Measurements from ENCODE around the gene BTBD2.

Gene BTBD2

DNA sequence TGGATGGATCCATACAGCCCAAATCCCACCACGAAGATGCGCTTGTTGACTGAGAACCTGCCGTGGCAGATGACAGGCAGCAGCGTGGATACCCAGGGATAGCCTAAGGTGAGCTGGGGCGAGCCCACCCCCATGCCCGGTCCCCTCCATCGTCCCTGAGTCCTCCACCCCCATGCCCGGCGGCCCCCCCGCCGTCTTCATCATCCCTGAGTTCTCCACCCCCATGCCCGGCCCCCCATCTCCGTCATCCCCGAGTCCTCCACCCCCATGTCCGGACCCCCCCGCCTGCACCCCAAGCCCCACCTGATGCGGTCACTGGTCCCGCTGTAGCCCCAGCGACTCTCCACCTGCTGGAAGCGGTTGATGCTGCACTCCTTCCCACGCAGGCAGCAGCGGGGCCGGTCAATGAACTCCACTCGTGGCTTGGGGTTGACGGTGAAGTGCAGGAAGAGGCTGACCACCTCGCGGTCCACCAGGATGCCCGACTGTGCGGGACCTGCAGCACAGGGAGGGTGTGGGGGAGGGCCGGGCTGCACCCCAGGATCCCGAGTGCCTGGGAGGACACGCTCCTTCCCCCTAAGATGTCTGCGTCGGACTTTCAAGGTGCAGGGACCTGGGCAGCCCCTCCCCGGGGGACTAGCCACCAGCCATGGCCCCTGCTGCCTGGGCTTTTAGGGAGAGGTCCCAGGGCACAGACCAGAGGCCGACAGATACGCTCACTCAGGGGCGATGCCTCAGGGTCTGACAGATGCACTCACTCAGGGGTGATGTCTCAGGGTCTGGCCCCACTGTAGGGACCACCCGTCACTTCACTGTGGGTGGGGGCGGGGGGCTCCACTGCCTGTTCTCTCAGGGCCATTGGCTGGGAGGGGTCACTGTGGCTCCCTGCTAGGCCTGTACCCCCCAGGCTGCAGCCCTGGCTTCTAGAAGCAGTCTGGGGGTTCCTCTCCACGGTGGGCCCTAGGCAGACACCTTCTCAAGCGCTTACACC is 28.0 kb downstream of the BTBD2 start:
- no peak for DNase-seq (ENCODE audit: low read depth in 3 of 3, low spot score in 1 of 3)

GRCh38 chr19:1986357-1987162 is 29.0 kb downstream of the BTBD2 start:
- DNase-seq (ENCODE audit: low read depth in 3 of 3, low spot score in 1 of 3): no peak

- DNase-seq (ENCODE audit: low read depth in 3 of 3, low spot score in 1 of 3): no peak
These were observed 29.7 kb downstream of the BTBD2 start for GRCh38 chr19:1985588-1986356.

DNA sequence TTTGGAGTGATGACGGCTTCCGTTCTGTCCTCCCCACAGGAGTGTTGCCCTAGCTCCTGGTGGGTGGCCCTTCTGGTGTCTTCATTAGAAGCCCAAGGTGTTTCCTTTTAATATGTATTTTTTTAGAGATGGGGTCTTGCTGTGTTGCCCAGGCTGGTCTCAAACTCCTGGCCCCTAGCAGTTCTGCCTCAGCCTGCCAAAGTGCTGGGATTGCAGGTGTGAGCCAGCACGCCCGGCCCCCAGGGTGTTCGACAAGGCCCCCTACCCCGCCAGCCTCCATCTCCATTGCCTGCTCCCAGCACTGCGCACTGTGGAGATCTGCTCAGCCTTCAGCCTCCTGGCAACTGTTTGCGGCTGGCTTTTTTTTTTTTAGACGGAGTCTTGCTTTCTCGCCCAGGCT is 31.2 kb downstream of the BTBD2 start:
- DNase-seq (ENCODE audit: low read depth in 3 of 3, low spot score in 1 of 3): no peak

DNA sequence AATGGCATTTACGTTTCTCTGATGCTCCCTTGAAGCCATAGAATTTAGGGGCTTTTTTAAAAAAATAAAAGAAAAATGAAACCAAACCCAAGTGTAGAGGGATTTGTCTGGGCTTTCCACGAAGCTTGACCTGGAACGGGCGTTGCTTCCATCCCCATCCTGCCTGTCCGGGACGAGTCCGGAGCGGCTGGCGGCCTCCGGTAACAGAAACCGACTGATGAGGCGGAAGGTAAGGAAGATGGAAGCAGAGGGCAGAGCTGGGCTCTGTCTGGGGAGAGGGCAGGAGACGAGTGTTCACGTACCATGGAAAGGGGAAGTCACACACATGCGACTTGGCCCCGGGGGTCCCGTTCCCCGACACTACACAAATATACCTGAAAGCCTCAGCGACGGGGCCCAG is 34.3 kb downstream of the BTBD2 start:
- no peak for DNase-seq (ENCODE audit: low read depth in 3 of 3, low spot score in 1 of 3)

- no peak for DNase-seq (ENCODE audit: low read depth in 3 of 3, low spot score in 1 of 3)
These were observed 34.7 kb downstream of the BTBD2 start for GRCh38 chr19:1980809-1981181.

- DNase-seq (ENCODE audit: low read depth in 3 of 3, low spot score in 1 of 3): no peak
These were observed 35.3 kb downstream of the BTBD2 start for GRCh38 chr19:1980091-1980808.

DNA sequence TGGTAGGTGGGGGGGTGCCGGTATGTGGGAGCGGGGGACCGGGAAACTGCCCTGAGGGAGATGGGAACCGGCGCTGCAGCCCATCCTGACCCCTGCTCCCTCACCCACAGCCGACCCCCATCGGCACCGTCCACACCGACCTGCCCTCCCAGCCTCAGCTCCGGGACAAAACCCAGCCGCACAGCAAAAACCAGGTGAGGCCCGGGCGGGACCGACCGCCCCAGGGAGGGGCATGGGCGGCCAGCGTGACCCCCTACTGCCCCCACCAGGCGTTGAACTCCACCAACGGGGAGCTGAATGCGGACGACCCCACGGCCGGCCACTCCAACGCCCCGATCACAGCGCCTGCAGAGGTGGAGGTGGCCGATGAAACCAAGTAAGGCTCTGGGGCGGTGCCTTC is 35.9 kb downstream of the BTBD2 start:
- DNase-seq (ENCODE audit: low read depth in 3 of 3, low spot score in 1 of 3): no peak

- DNase-seq (ENCODE audit: low read depth in 3 of 3, low spot score in 1 of 3): no peak
These were observed 36.5 kb downstream of the BTBD2 start for GRCh38 chr19:1979017-1979416.

- DNase-seq (ENCODE audit: low read depth in 3 of 3, low spot score in 1 of 3): no peak
These were observed 37.1 kb downstream of the BTBD2 start for GRCh38 chr19:1978346-1978894.

DNA sequence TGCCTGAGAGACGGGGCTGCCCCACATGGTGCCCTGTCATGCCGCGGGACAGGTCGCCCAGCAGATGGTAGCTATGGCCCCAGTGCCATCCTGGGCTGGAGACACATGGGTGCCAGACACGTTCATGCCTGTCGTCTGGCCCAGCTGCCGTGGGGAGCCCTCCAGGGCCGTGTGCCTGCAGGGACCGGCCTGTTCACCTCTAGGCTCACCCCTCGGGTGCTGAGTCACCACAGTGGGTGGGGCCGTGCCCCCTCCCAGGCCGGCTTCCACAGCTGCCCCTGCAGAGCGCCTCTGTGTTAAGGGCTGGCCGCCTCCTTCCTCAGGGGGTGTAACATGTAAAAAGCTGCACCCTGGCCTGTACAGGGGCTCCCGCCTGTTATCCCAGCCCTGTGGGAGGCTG is 38.4 kb downstream of the BTBD2 start:
- no peak for DNase-seq (ENCODE audit: low read depth in 3 of 3, low spot score in 1 of 3)

DNA sequence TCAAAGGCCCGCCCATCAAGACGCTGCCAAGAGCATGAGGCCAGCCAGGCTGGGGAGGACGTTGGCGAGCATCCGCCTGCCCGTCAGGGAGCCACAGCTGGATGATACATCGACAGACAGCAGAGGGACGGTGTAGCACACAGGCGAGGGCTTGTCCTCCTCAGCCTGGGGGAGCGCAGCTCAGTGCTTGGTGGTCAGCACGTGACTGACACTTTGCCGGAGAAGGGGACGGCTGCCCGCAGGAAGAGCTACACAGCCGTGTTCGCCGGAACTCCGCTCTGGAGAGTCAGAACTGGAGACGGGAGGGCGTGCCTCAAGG is 40.4 kb downstream of the BTBD2 start:
- DNase-seq (ENCODE audit: low read depth in 3 of 3, low spot score in 1 of 3): no peak

- DNase-seq (ENCODE audit: low read depth in 3 of 3, low spot score in 1 of 3): no peak
These were observed 40.9 kb downstream of the BTBD2 start for GRCh38 chr19:1974381-1975161.

DNA sequence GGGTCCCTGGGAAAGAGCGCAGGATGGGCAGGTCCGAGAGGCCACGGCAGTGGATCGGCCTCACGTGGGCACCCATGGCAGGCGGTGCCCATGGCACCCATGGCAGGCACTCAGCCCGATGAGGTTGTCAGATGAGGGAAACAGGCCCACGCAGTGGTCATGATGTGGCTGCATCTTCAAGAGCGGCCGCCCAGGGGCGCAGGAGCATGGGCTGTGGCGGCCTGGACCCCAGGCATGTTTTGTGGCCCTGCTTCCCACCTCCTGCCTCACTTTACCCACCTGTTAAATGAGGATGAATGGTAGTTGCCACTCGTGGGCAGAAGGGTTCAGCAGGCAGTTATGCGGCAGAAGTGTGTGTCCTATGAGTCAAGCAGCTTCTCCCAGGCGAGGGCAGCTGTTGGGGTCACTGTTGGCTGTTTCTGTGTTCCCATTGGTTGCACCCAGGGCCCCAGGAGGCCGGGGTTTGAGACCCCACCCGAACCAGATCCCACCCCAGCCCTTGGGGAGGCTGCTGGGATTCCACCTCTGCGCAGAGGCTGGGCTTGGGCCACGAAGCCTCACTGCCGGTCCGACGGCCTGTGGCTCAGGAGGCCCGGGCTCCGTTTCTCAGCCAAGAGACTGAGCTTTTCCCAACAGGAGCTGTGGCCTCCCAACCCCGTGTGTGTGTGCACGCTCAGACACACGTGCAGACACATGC is 44.6 kb downstream of the BTBD2 start:
- DNase-seq (ENCODE audit: low read depth in 3 of 3, low spot score in 1 of 3): no peak

- no peak for DNase-seq (ENCODE audit: low read depth in 3 of 3, low spot score in 1 of 3)
These were observed 45.3 kb downstream of the BTBD2 start for GRCh38 chr19:1970003-1970805.

- no peak for DNase-seq (ENCODE audit: low read depth in 3 of 3, low spot score in 1 of 3)
These were observed 46.1 kb downstream of the BTBD2 start for GRCh38 chr19:1969176-1970002.
